GM12891 (cell line): ENCODE results near the gene HTR3B.

Experiments
- POLR2A ChIP-seq: IDR thresholded peaks from 2 replicates; pipeline ENCODE4 v1.6.1; 2011; ENCODE audit warnings: low read depth, low read length, control low read depth
- POLR2AphosphoS5 ChIP-seq: IDR thresholded peaks from 2 replicates; pipeline ENCODE4 v1.6.1; 2011; ENCODE audit warnings: low read depth, low read length, control low read depth
- TAF1 ChIP-seq: IDR thresholded peaks from 2 replicates; pipeline ENCODE4 v1.6.1; 2011; ENCODE audit warnings: low read depth, low read length, control low read depth

- TF ChIP-seq POLR2AphosphoS5 = no peak
- TF ChIP-seq POLR2A = no peak
- no peak for TF ChIP-seq TAF1
Measured at GRCh38 chr11:113951537-113951936, 46.9 kb downstream of the HTR3B start.
